Smooth muscle cell (in vitro differentiated cells): ENCODE results near the gene EARS2. TPM values are rescaled to one million over a fixed set of nuclear protein-coding genes. Genes with fewer than 3 reads are reported as not detected.

Source experiments
- DNase-seq: peaks from one replicate; lab custom pipeline; 2025; ENCODE audit not compliant: unreplicated experiment; lab: John Stamatoyannopoulos, UW
- H2AFZ ChIP-seq: fragments of 200-600 bp; sonication (generic); 2 replicates; pipeline ENCODE4 v1.6.0; 2016; ENCODE audit warnings: antibody characterized with exemption, low read depth, mild to moderate bottlenecking
- H3F3A ChIP-seq: fragments of 200-600 bp; sonication (generic); 2 replicates; pipeline ENCODE4 v1.6.0; 2017; ENCODE audit warnings: antibody characterized with exemption, low read depth
- H3K27ac ChIP-seq: fragments of 200-600 bp; sonication (generic); 2 replicates; pipeline ENCODE4 v1.5.1; 2016; ENCODE audit warnings: low read depth, mild to moderate bottlenecking
- H3K27me3 ChIP-seq: fragments of 200-600 bp; sonication (generic); 2 replicates; pipeline ENCODE4 v1.6.1; 2016; ENCODE audit warnings: low read depth, mild to moderate bottlenecking
- H3K36me3 ChIP-seq: fragments of 200-600 bp; sonication (generic); 2 replicates; pipeline ENCODE4 v1.5.1; 2016; ENCODE audit warnings: low read depth
- H3K4me1 ChIP-seq: fragments of 200-600 bp; sonication (generic); 2 replicates; pipeline ENCODE4 v1.5.1; 2016; ENCODE audit warnings: low read depth
- H3K4me2 ChIP-seq: fragments of 200-600 bp; sonication (generic); 2 replicates; pipeline ENCODE4 v1.6.0; 2016; ENCODE audit warnings: mild to moderate bottlenecking
- H3K4me3 ChIP-seq: fragments of 200-600 bp; sonication (generic); 2 replicates; pipeline ENCODE4 v1.5.1; 2016; ENCODE audit warnings: mild to moderate bottlenecking
- H3K79me2 ChIP-seq: fragments of 200-600 bp; sonication (generic); 2 replicates; pipeline ENCODE4 v1.6.0; 2016; ENCODE audit warnings: low read depth, mild to moderate bottlenecking
- H3K9ac ChIP-seq: fragments of 200-600 bp; sonication (generic); 2 replicates; pipeline ENCODE4 v1.6.0; 2016; ENCODE audit warnings: low read depth
- H3K9me3 ChIP-seq: fragments of 200-600 bp; sonication (generic); replicated peaks from 2 replicates; pipeline ENCODE4 v1.5.1; 2016; ENCODE audit warnings: low read depth
- H4K20me1 ChIP-seq: fragments of 200-600 bp; sonication (generic); 2 replicates; pipeline ENCODE4 v1.6.0; 2016; ENCODE audit warnings: low read depth
- WGBS: methylation state at CpG from one replicate; pipeline ENCODE4 v1.1.7; 2016; ENCODE audit warnings: low lambda C conversion rate; 5-methylcytosine and 5-hydroxymethylcytosine counted together
- polyA plus RNA-seq: library from polyadenylated mRNA; unstranded; fragments of >200 nt; fragmentation: Nextera tagmentation; extraction: Ambion mirVana; gene quantifications from 2 replicates; pipeline ENCODE4 v1.2.1, GENCODE V29; 2016
- total RNA-seq: library from RNA; depleted of rRNA; stranded (reverse); fragments of >200 nt; gene quantifications from 2 replicates; pipeline ENCODE4 v1.2.3, GENCODE V29; 2014
- TF ChIP-seq, protein P1 (sequence below): fragments of 200-600 bp; sonication (generic); IDR thresholded peaks from 2 replicates; pipeline ENCODE4 v1.5.1; 2017; ENCODE audit warnings: borderline replicate concordance, mild to moderate bottlenecking, antibody characterized with exemption; ENCODE audit not compliant: insufficient read depth, poor library complexity, severe bottlenecking

EARS2 gene
- total and polyA plus RNA-seq, 2 experiments from 2014 or later: 13.0 to 32.8 TPM

DNA sequence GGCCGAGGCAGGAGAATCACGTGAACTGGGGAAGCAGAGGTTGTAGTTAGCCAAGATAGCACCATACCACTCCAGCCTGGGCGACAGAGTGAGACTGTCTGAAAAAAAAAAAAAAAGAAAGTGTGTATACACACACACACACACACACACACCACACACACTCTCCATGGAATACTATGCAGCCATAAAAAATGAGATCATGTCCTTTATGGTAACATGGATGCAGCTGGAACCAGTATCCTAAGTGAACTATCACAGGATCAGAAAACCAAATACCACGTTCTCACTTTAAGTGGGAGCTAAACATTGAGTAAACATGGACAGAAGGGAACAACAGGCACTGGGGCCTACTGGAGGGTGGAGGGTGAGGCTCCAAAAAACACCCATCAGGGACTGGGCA lies 22.2 kb upstream of the EARS2 start:
- peaks cover 2% of the 10 kb centered on the region for H4K20me1 ChIP-seq
- peaks cover 10% of the 10 kb centered on the region for H3K36me3 ChIP-seq
- no peak overlapping the region for H3K4me2 ChIP-seq
- no peak overlapping the region for H2AFZ ChIP-seq
- WGBS: 97% methylated on average over 4 of the region's 4 CpGs
- H3F3A ChIP-seq: peaks cover 9% of the 10 kb centered on the region
- no peaks in the 10 kb centered on the region for H3K9me3 ChIP-seq
- no peaks in the 10 kb centered on the region for H3K79me2 ChIP-seq
- TF ChIP-seq, protein P1, sequence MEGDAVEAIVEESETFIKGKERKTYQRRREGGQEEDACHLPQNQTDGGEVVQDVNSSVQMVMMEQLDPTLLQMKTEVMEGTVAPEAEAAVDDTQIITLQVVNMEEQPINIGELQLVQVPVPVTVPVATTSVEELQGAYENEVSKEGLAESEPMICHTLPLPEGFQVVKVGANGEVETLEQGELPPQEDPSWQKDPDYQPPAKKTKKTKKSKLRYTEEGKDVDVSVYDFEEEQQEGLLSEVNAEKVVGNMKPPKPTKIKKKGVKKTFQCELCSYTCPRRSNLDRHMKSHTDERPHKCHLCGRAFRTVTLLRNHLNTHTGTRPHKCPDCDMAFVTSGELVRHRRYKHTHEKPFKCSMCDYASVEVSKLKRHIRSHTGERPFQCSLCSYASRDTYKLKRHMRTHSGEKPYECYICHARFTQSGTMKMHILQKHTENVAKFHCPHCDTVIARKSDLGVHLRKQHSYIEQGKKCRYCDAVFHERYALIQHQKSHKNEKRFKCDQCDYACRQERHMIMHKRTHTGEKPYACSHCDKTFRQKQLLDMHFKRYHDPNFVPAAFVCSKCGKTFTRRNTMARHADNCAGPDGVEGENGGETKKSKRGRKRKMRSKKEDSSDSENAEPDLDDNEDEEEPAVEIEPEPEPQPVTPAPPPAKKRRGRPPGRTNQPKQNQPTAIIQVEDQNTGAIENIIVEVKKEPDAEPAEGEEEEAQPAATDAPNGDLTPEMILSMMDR: no peak
- H3K4me3 ChIP-seq: no peak overlapping the region
- H3K27me3 ChIP-seq: no peaks in the 10 kb centered on the region
- H3K27ac ChIP-seq: no peak overlapping the region
- DNase-seq: no peak
- no peaks in the 10 kb centered on the region for H3K4me1 ChIP-seq
- no peak overlapping the region for H3K9ac ChIP-seq

DNA sequence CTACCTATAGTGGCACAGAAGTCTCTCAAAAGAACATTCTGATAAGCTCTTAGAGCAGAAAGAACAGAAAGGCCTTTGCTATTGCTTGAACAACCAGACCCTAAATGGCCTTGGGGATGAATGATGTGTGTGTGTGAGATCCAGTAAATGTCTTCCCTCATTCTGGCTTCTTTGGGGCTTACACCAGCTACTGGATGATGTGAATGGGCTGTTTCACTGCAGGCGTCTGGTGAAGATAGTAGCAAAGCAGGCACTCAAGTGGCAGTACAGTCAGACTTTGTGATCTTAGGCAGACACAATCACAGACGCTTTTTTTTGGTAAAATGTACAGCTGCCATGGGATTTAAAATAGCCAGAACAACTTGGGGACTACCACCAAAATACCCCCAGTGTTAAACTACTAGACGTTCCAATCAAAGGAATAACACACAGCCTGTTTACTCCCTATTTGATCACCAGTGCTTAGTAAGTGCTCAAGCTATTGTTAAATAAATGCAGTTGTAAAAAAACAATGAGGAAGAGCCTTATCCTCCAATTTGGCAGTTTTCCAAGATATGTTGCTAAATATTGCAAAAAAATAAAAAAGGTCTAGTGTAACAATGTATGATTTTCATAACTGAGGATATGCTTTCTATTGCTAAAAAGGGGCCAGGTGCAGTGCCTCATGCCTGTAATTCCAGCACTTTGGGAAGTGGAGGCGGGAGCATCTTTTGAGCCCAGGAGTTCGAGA lies 21.1 kb upstream of the EARS2 start:
- Histone ChIP-seq H3K36me3 (peaks cover 10% of the 10 kb centered on the region), H3K4me2 (no peak overlapping the region), H3K4me3 (no peak overlapping the region), H3K9me3 (no peaks in the 10 kb centered on the region), H3K27me3 (no peaks in the 10 kb centered on the region), H3K79me2 (no peaks in the 10 kb centered on the region), H3K4me1 (no peaks in the 10 kb centered on the region), H3K9ac (no peak overlapping the region), H3K27ac (peak overlapping the region; percentile 28), H3F3A (peaks cover 9% of the 10 kb centered on the region), H2AFZ (no peak overlapping the region), H4K20me1 (peaks cover 10% of the 10 kb centered on the region)
- no peak for DNase-seq
- WGBS: 54% methylated on average over 5 of the region's 5 CpGs
- TF ChIP-seq, protein P1: no peak

DNA sequence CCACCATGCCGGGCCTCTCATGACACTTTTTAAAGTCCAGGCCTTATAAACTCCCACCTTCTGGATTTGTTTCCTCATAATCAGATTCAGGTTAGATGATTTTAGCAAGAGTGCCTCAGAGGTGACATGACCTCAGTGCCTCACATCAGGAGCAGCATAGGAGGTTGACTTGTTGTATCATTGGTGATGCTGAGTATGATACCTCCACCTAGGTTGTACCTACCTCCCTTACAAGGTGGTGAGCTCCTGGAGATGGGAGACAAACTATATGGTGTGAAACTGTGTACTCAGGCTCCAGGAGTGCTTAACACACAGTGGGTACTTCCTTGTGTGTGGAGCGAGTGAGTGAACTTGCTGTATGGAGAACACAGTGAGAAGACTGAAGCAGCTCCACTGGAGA lies 20.3 kb upstream of the EARS2 start:
- Histone ChIP-seq H4K20me1 (peaks cover 10% of the 10 kb centered on the region), H3K27ac (no peak overlapping the region), H3K27me3 (no peaks in the 10 kb centered on the region), H3K4me3 (no peak overlapping the region), H3K9me3 (no peaks in the 10 kb centered on the region), H3K9ac (no peak overlapping the region), H3K4me1 (no peaks in the 10 kb centered on the region), H3K36me3 (peaks cover 10% of the 10 kb centered on the region), H3K4me2 (no peak overlapping the region), H2AFZ (no peak overlapping the region), H3F3A (peaks cover 9% of the 10 kb centered on the region), H3K79me2 (no peaks in the 10 kb centered on the region)
- DNase-seq: no peak
- WGBS: 95% methylated on average over 2 of the region's 2 CpGs
- TF ChIP-seq, protein P1: no peak

DNA sequence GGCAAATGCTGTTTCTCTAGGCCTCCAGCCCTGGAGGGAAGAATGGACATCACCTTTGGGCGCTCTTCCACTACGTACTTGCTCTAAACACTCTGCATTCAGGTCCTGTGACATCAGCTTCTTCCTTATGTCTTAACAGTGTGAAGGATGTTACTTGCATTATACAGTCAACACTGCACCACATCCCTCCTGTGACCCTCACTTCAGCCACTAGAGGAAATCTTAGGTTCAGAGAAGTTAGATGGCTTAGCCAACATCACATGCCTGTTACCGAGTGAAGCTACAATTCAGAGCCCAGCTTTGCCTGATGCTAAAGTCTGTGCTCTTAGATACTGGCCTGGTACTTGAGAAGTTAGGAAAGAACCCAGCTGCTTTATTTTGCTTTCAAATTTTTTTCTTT lies 18.7 kb upstream of the EARS2 start:
- WGBS: 92% methylated on average over 3 of the region's 3 CpGs
- DNase-seq: no peak
- H3K4me1 ChIP-seq: no peaks in the 10 kb centered on the region
- H3K4me3 ChIP-seq: no peak overlapping the region
- peaks cover 9% of the 10 kb centered on the region for H3F3A ChIP-seq
- no peak overlapping the region for H3K27ac ChIP-seq
- no peak overlapping the region for H3K9ac ChIP-seq
- peaks cover 10% of the 10 kb centered on the region for H4K20me1 ChIP-seq
- no peak overlapping the region for H3K4me2 ChIP-seq
- no peaks in the 10 kb centered on the region for H3K9me3 ChIP-seq
- H3K27me3 ChIP-seq: no peaks in the 10 kb centered on the region
- TF ChIP-seq, protein P1: no peak
- H3K79me2 ChIP-seq: no peaks in the 10 kb centered on the region
- no peak overlapping the region for H2AFZ ChIP-seq
- peaks cover 7% of the 10 kb centered on the region for H3K36me3 ChIP-seq
